ENCODE results near the gene RBM19.

The RBM19 gene

GRCh38 chr12:113783811-113784210, 182.3 kb downstream of the RBM19 start:
- no peak for TF ChIP-seq YY1 (IDR thresholded peaks at IDR 0.05; ENCODE audit: insufficient read depth, insufficient read length)
- no peak for TF ChIP-seq ZNF274 (IDR thresholded peaks at IDR 0.05; ENCODE audit: low read depth, low read length)
- TF ChIP-seq SUZ12 (IDR thresholded peaks at IDR 0.05; ENCODE audit: extremely low read depth, insufficient read depth, insufficient read length): no peak
- no peaks in the 10 kb centered on the region for H3K27me3 ChIP-seq (ENCODE audit: insufficient read depth, insufficient read length)
- H3K9me3 ChIP-seq (ENCODE audit: insufficient read depth, low read length): peaks cover 4% of the 10 kb centered on the region; the same call in 1 of the 2 replicates

GRCh38 chr12:113782873-113783272, 183.3 kb downstream of the RBM19 start:
- peaks cover 5% of the 10 kb centered on the region for H3K4me1 ChIP-seq (ENCODE audit: insufficient read depth, insufficient read length)
- no peak for TF ChIP-seq ZNF274 (IDR thresholded peaks at IDR 0.05; ENCODE audit: low read depth, low read length)
- TF ChIP-seq SUZ12 (IDR thresholded peaks at IDR 0.05; ENCODE audit: extremely low read depth, insufficient read depth, insufficient read length): no peak
- TF ChIP-seq YY1 (IDR thresholded peaks at IDR 0.05; ENCODE audit: insufficient read depth, insufficient read length): no peak
- H3K9me3 ChIP-seq (ENCODE audit: insufficient read depth, low read length): peaks cover 4% of the 10 kb centered on the region; the same call in 1 of the 2 replicates
- no peaks in the 10 kb centered on the region for H3K27me3 ChIP-seq (ENCODE audit: insufficient read depth, insufficient read length)
- DNase-seq (ENCODE audit: low read depth, low spot score): no peak
- H3K4me3 ChIP-seq (ENCODE audit: insufficient read length, low read depth): no peak overlapping the region
- H3K9ac ChIP-seq (ENCODE audit: insufficient read length, low read depth): no peak overlapping the region
- no peaks in the 10 kb centered on the region for H3K36me3 ChIP-seq (ENCODE audit: insufficient read depth, insufficient read length, low read length)

More at GRCh38 chr12:113783811-113784210, 182.3 kb downstream of the RBM19 start:
- DNase-seq (ENCODE audit: low read depth, low spot score): no peak
- H3K9ac ChIP-seq (ENCODE audit: insufficient read length, low read depth): no peak overlapping the region
- no peaks in the 10 kb centered on the region for H3K4me1 ChIP-seq (ENCODE audit: insufficient read depth, insufficient read length)
- H3K36me3 ChIP-seq (ENCODE audit: insufficient read depth, insufficient read length, low read length): no peaks in the 10 kb centered on the region
- H3K4me3 ChIP-seq (ENCODE audit: insufficient read length, low read depth): no peak overlapping the region

- Histone ChIP-seq H3K27me3 (ENCODE audit: insufficient read depth, insufficient read length) (no peaks in the 10 kb centered on the region), H3K36me3 (ENCODE audit: insufficient read depth, insufficient read length, low read length) (no peaks in the 10 kb centered on the region), H3K9ac (ENCODE audit: insufficient read length, low read depth) (no peak overlapping the region), H3K4me1 (ENCODE audit: insufficient read depth, insufficient read length) (peaks cover 5% of the 10 kb centered on the region), H3K9me3 (ENCODE audit: insufficient read depth, low read length) (peaks cover 4% of the 10 kb centered on the region; the same call in 1 of the 2 replicates), H3K4me3 (ENCODE audit: insufficient read length, low read depth) (no peak overlapping the region)
- DNase-seq (ENCODE audit: low read depth, low spot score): no peak
- no peak for TF ChIP-seq YY1 (IDR thresholded peaks at IDR 0.05; ENCODE audit: insufficient read depth, insufficient read length)
- TF ChIP-seq SUZ12 (IDR thresholded peaks at IDR 0.05; ENCODE audit: extremely low read depth, insufficient read depth, insufficient read length): no peak
- TF ChIP-seq ZNF274 (IDR thresholded peaks at IDR 0.05; ENCODE audit: low read depth, low read length): no peak
These were observed 184.5 kb downstream of the RBM19 start for GRCh38 chr12:113781415-113782198.

- no peaks in the 10 kb centered on the region for H3K9me3 ChIP-seq (ENCODE audit: insufficient read depth, low read length)
- no peaks in the 10 kb centered on the region for H3K36me3 ChIP-seq (ENCODE audit: insufficient read depth, insufficient read length, low read length)
- no peaks in the 10 kb centered on the region for H3K27me3 ChIP-seq (ENCODE audit: insufficient read depth, insufficient read length)
- no peak for DNase-seq (ENCODE audit: low read depth, low spot score)
- H3K4me3 ChIP-seq (ENCODE audit: insufficient read length, low read depth): no peak overlapping the region
- TF ChIP-seq YY1 (IDR thresholded peaks at IDR 0.05; ENCODE audit: insufficient read depth, insufficient read length): no peak
- no peak for TF ChIP-seq SUZ12 (IDR thresholded peaks at IDR 0.05; ENCODE audit: extremely low read depth, insufficient read depth, insufficient read length)
- TF ChIP-seq ZNF274 (IDR thresholded peaks at IDR 0.05; ENCODE audit: low read depth, low read length): no peak
- peaks cover 5% of the 10 kb centered on the region for H3K4me1 ChIP-seq (ENCODE audit: insufficient read depth, insufficient read length)
- no peak overlapping the region for H3K9ac ChIP-seq (ENCODE audit: insufficient read length, low read depth)
These were observed 186.4 kb downstream of the RBM19 start for GRCh38 chr12:113779774-113780173.

- Histone ChIP-seq H3K27me3 (ENCODE audit: insufficient read depth, insufficient read length) (no peaks in the 10 kb centered on the region), H3K4me3 (ENCODE audit: insufficient read length, low read depth) (no peak overlapping the region), H3K9me3 (ENCODE audit: insufficient read depth, low read length) (no peaks in the 10 kb centered on the region; the same call in 1 of the 2 replicates), H3K9ac (ENCODE audit: insufficient read length, low read depth) (no peak overlapping the region), H3K4me1 (ENCODE audit: insufficient read depth, insufficient read length) (peaks cover 5% of the 10 kb centered on the region), H3K36me3 (ENCODE audit: insufficient read depth, insufficient read length, low read length) (no peaks in the 10 kb centered on the region)
- peak; percentile 86 for DNase-seq (ENCODE audit: low read depth, low spot score)
- TF ChIP-seq ZNF274 (IDR thresholded peaks at IDR 0.05; ENCODE audit: low read depth, low read length): no peak
- TF ChIP-seq YY1 (IDR thresholded peaks at IDR 0.05; ENCODE audit: insufficient read depth, insufficient read length): no peak
- TF ChIP-seq SUZ12 (IDR thresholded peaks at IDR 0.05; ENCODE audit: extremely low read depth, insufficient read depth, insufficient read length): no peak
These were observed 187.5 kb downstream of the RBM19 start for GRCh38 chr12:113778432-113779132.

GRCh38 chr12:113777751-113778150, 188.4 kb downstream of the RBM19 start:
- no peaks in the 10 kb centered on the region for H3K27me3 ChIP-seq (ENCODE audit: insufficient read depth, insufficient read length)
- H3K9ac ChIP-seq (ENCODE audit: insufficient read length, low read depth): no peak overlapping the region
- no peak overlapping the region for H3K4me3 ChIP-seq (ENCODE audit: insufficient read length, low read depth)
- peaks cover 5% of the 10 kb centered on the region for H3K4me1 ChIP-seq (ENCODE audit: insufficient read depth, insufficient read length)
- H3K36me3 ChIP-seq (ENCODE audit: insufficient read depth, insufficient read length, low read length): no peaks in the 10 kb centered on the region
- DNase-seq (ENCODE audit: low read depth, low spot score): no peak
- H3K9me3 ChIP-seq (ENCODE audit: insufficient read depth, low read length): no peaks in the 10 kb centered on the region; the same call in 1 of the 2 replicates
- TF ChIP-seq SUZ12 (IDR thresholded peaks at IDR 0.05; ENCODE audit: extremely low read depth, insufficient read depth, insufficient read length) (no peak), YY1 (IDR thresholded peaks at IDR 0.05; ENCODE audit: insufficient read depth, insufficient read length) (no peak), ZNF274 (IDR thresholded peaks at IDR 0.05; ENCODE audit: low read depth, low read length) (no peak)

GRCh38 chr12:113776536-113776935, 189.6 kb downstream of the RBM19 start:
- Histone ChIP-seq H3K27me3 (ENCODE audit: insufficient read depth, insufficient read length) (no peaks in the 10 kb centered on the region), H3K9me3 (ENCODE audit: insufficient read depth, low read length) (no peaks in the 10 kb centered on the region; the same call in 1 of the 2 replicates), H3K9ac (ENCODE audit: insufficient read length, low read depth) (no peak overlapping the region), H3K36me3 (ENCODE audit: insufficient read depth, insufficient read length, low read length) (no peaks in the 10 kb centered on the region), H3K4me3 (ENCODE audit: insufficient read length, low read depth) (no peak overlapping the region), H3K4me1 (ENCODE audit: insufficient read depth, insufficient read length) (peaks cover 5% of the 10 kb centered on the region)
- no peak for DNase-seq (ENCODE audit: low read depth, low spot score)
- TF ChIP-seq ZNF274 (IDR thresholded peaks at IDR 0.05; ENCODE audit: low read depth, low read length) (no peak), YY1 (IDR thresholded peaks at IDR 0.05; ENCODE audit: insufficient read depth, insufficient read length) (no peak), SUZ12 (IDR thresholded peaks at IDR 0.05; ENCODE audit: extremely low read depth, insufficient read depth, insufficient read length) (no peak)

Measured in NT2/D1 (cell line).